WERI-Rb-1 (cell line): ENCODE results near the gene SAP30BP.

Experiments used
- DNase-seq: peaks from one replicate; pipeline ENCODE4 v3.0.0-alpha.2; 2020
- H3K27ac ChIP-seq: fragments of 250-450 bp; sonication (Bioruptor Pico); 2 replicates; pipeline ENCODE4 v1.5.1; 2020; ENCODE audit warnings: mild to moderate bottlenecking, moderate library complexity
- H3K27me3 ChIP-seq: fragments of 250-450 bp; sonication (Bioruptor Pico); 2 replicates; pipeline ENCODE4 v1.5.1; 2021; ENCODE audit warnings: mild to moderate bottlenecking, low read depth, moderate library complexity; ENCODE audit not compliant: insufficient read depth, severe bottlenecking
- H3K36me3 ChIP-seq: fragments of 250-450 bp; sonication (Bioruptor Pico); 2 replicates; pipeline ENCODE4 v1.5.1; 2020; ENCODE audit warnings: mild to moderate bottlenecking, moderate library complexity
- H3K4me3 ChIP-seq: 2 replicates; pipeline ENCODE4 v1.5.1; 2011; ENCODE audit warnings: low read depth, mild to moderate bottlenecking, control low read depth, low read length
- H3K9me3 ChIP-seq: fragments of 250-450 bp; sonication (Bioruptor Pico); 2 replicates; pipeline ENCODE4 v1.5.1; 2021; ENCODE audit warnings: mild to moderate bottlenecking, moderate library complexity; ENCODE audit not compliant: severe bottlenecking
- TF ChIP-seq, protein P1 (sequence below): IDR thresholded peaks from 2 replicates; pipeline ENCODE4 v1.5.1; 2011; ENCODE audit warnings: low read depth, mild to moderate bottlenecking, control low read depth, inconsistent platforms, low read length

Gene SAP30BP

DNA sequence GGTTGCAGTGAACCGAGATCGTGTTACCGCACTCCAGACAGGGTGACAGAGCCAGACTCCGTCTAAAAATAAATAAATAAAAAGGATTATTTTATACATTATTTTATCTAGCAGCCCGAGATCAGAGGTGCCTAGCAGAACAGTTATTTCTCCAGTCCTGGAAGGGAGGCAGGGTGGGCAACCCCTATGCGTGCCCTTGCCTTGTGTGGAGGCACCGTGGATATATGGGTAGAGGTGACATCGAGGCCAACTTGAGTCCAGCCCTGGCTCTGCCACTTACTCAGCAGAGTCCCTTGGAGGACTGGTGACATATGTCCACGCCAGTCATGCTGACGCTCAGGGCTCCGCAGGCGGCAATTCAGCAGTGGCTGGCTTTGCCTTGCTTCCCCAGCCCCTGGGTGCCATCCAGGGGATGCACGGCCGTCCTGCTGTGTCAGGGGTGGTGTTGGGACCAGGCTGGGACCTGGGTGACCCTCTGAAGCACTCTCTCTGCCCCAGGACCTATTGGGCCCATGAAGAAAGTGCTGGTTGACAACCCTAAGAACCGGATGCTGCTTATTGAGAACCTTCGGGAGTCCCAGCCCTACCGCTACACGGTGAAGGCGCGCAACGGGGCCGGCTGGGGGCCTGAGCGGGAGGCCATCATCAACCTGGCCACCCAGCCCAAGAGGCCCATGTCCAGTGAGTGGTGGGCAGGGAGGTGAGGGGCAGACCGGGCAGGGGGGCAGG is 84.7 kb downstream of the SAP30BP start:
- Histone ChIP-seq H3K27ac (no peak overlapping the region), H3K27me3 (no peaks in the 10 kb centered on the region), H3K4me3 (no peak overlapping the region), H3K9me3 (no peaks in the 10 kb centered on the region), H3K36me3 (no peaks in the 10 kb centered on the region)
- DNase-seq, result no peak
- TF ChIP-seq, protein P1, sequence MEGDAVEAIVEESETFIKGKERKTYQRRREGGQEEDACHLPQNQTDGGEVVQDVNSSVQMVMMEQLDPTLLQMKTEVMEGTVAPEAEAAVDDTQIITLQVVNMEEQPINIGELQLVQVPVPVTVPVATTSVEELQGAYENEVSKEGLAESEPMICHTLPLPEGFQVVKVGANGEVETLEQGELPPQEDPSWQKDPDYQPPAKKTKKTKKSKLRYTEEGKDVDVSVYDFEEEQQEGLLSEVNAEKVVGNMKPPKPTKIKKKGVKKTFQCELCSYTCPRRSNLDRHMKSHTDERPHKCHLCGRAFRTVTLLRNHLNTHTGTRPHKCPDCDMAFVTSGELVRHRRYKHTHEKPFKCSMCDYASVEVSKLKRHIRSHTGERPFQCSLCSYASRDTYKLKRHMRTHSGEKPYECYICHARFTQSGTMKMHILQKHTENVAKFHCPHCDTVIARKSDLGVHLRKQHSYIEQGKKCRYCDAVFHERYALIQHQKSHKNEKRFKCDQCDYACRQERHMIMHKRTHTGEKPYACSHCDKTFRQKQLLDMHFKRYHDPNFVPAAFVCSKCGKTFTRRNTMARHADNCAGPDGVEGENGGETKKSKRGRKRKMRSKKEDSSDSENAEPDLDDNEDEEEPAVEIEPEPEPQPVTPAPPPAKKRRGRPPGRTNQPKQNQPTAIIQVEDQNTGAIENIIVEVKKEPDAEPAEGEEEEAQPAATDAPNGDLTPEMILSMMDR, result no peak

DNA sequence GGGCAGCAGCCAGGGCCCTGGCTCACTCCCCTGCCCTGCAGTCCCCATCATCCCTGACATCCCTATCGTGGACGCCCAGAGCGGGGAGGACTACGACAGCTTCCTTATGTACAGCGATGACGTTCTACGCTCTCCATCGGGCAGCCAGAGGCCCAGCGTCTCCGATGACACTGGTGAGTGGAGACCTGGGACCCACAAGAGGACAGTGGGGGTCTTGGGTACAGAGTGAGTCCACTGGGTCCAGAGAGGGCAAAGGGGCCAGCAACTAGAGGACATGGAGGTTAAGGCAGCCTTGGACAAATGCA is 85.2 kb downstream of the SAP30BP start:
- no peaks in the 10 kb centered on the region for H3K9me3 ChIP-seq
- H3K27ac ChIP-seq, result no peak overlapping the region
- TF ChIP-seq, protein P1, result no peak
- no peaks in the 10 kb centered on the region for H3K27me3 ChIP-seq
- no peak overlapping the region for H3K4me3 ChIP-seq
- DNase-seq, result no peak
- no peaks in the 10 kb centered on the region for H3K36me3 ChIP-seq

DNA sequence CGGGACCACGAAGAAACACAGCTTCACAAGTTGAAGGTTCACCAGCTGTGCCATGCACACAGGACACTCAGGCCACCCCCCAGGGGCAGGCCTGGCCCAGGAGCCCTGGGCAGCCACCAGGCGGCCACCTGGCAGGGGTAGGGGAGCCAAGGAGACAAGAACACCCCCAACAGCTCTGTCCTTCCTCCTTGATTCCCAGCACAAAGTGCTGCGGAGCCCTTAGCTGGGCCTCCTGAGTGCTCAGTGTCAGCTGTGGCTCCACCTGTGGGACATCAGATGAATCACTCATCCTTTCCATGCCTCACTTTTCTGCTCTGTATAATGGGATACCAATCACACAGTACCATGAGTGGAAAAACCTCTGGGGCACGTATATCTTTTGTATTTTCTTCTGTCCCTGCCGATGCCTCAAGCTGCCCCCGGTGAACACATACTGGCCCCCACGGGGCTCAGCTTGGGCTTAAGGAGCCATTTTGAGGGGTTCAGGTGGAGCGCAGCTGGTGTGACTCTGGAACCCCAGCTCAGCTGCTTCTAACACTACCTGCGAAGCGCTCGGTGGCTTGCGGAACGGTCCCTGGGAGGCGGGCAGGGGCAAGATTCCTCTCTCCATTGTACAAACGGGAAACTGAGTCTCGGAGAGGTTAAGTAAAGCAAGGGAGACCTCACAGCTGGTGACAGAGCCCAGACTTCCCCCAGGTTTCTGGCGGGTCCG is 85.8 kb downstream of the SAP30BP start:
- Histone ChIP-seq H3K36me3 (peaks cover 4% of the 10 kb centered on the region; the same call in 1 of the 2 replicates), H3K27me3 (no peaks in the 10 kb centered on the region), H3K4me3 (peak overlapping the region; percentile 52), H3K27ac (peak overlapping the region; percentile 86), H3K9me3 (no peaks in the 10 kb centered on the region)
- no peak for DNase-seq
- TF ChIP-seq, protein P1, result peak; percentile 20; the same call in 1 of the 2 replicates

DNA sequence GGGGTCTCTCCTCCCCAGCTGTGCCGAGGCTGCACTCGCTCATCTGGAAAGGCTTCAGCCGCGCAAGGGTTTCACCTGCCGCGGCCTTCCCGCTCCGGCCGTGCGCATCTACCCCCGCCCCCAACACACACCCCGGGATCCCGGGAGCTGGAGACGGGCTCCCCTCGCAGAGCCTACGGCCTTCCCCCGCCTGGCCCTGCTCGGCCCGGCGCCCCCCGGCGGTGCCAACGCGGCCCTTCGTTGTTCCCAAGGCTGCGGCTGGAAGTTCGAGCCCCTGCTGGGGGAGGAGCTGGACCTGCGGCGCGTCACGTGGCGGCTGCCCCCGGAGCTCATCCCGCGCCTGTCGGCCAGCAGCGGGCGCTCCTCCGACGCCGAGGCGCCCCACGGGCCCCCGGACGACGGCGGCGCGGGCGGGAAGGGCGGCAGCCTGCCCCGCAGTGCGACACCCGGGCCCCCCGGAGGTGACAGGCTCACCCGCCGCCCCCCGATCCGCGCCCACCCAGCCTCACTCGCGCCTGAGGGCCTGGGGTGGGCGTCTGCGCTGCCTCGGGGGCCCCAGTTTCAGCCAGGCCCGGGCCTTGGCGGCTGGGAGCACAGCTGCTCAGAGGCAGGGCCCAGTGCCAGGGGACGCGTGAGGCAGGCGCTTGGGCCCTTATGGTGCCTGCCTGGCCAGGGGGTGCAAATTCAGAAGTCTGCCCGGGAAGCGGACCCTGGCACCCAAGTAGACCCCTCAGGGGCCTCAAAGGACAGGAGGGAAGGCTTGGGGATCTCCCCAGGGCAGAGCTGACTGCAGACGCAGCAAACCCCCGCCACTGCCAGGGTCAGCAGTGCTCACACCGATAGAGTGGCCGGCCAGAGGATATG is 86.6 kb downstream of the SAP30BP start:
- no peaks in the 10 kb centered on the region for H3K27me3 ChIP-seq
- H3K36me3 ChIP-seq, result peaks cover 6% of the 10 kb centered on the region; the same call in 1 of the 2 replicates
- H3K4me3 ChIP-seq, result peak overlapping the region; percentile 52
- DNase-seq, result peak; percentile 92
- TF ChIP-seq, protein P1, result peak; percentile 88
- no peaks in the 10 kb centered on the region for H3K9me3 ChIP-seq
- peak overlapping the region; percentile 86 for H3K27ac ChIP-seq

DNA sequence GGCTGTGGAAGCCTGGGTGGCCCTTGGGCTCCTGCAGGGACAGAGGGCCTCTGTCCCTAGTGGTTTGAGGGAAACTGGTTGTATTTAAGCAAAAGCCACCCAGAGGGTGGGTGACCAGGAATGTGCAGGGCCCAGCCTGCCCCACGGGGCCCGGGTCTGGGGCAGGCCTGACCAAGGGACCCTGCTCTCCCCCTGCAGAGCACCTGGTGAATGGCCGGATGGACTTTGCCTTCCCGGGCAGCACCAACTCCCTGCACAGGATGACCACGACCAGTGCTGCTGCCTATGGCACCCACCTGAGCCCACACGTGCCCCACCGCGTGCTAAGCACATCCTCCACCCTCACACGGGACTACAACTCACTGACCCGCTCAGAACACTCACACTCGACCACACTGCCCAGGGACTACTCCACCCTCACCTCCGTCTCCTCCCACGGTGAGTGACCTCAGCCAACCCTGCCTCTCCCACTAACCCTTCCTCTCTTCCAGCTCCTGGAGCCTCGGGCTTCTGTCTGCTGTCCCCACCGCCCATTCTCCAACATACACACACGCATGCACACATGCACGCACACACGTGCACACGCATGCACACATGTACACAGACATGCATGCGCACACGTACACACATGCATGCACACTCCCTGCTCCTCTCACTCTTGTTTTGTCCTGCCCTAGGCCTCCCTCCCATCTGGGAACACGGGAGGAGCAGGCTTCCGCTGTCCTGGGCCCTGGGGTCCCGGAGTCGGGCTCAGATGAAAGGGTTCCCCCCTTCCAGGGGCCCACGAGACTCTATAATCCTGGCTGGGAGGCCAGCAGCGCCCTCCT is 87.5 kb downstream of the SAP30BP start:
- peak; percentile 54 for DNase-seq
- peaks cover 6% of the 10 kb centered on the region; the same call in 1 of the 2 replicates for H3K36me3 ChIP-seq
- H3K27ac ChIP-seq, result peak overlapping the region; percentile 86
- TF ChIP-seq, protein P1, result no peak
- H3K27me3 ChIP-seq, result no peaks in the 10 kb centered on the region
- H3K9me3 ChIP-seq, result no peaks in the 10 kb centered on the region
- no peak overlapping the region for H3K4me3 ChIP-seq
